GM18507 (cell line): ENCODE data around the gene ABCC2.
"Not testable (repeated sequence)": the region's sequence is repeated elsewhere in the genome, so short reads cannot be mapped to it uniquely, and the experiment has no call there.

Experiments used
- DNase-seq: peaks from one replicate; pipeline ENCODE4 v3.0.0; 2011; ENCODE audit warnings: low read depth; ENCODE audit not compliant: insufficient read length; ENCODE audit errors: extremely low spot score
- FAIRE-seq: peaks from 2 replicates; lab custom pipeline; 2011; peaks lifted over from hg19 to GRCh38; lab: Jason Lieb, UNC

Gene ABCC2

GRCh38 chr10:99805190-99805589 lies 22.8 kb downstream of the ABCC2 start:
- no peak for DNase-seq
- no peak for FAIRE-seq

DNA sequence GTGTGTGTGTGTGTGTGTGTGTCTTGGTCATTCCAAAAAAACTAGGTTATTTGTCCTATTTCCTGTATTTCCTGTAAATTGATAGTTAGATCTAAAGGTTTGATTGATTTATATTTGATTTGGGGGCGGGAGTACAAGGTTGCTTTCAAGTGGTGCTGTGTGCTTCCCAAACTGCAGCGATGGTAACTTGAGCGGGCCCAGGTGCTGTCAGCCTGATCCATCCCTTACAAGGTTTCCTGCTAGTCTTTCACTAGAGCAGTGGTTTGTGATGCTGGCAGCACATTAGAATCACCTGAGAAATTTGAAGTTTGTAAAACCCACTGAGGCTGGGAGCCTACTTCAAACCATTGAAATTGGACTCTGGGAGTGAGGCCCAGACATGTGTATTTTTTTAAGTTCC lies 23.7 kb downstream of the ABCC2 start:
- DNase-seq = no peak
- no peak for FAIRE-seq

GRCh38 chr10:99807786-99808185 lies 25.3 kb downstream of the ABCC2 start:
- no peak for FAIRE-seq
- no peak for DNase-seq

DNA sequence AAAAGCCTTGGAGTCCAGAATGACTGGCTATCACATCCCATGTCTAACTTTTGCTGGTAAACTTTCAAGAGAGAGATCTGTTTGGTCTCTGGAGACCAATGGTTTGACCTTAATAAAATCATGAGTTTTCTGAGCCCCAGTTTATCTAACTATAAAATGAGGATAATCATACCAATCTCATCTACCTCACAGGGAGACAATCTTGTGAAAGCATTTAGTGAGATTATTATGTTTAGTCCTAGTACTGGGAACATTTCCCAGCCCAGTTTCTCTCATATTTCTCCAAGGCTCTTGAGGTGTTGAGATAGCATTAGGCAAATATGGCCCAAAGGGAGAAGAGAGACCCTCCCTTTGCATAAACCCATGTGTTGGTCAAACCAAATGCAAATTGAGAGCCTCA lies 25.8 kb downstream of the ABCC2 start:
- FAIRE-seq = no peak
- DNase-seq = no peak

DNA sequence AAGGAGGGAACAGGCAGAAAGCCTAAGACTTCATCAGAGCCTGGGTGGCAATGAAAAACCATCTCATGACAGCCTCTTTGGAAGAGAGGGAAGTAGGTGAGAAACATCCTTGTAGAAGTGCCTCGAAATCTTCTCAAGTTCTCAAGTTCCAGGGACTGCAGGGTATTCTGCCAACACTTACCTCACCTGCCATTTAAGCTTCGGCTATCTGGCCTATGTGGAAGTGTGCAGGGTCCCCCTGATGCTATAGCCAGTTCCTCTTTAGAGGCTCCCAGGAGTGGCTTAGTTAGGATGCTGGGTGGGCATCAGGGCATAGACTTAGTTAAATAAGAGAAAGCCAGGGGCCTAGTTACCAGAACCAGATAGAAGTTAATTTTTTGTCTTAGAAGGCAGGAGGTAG lies 27.0 kb downstream of the ABCC2 start:
- FAIRE-seq = no peak
- DNase-seq = no peak

DNA sequence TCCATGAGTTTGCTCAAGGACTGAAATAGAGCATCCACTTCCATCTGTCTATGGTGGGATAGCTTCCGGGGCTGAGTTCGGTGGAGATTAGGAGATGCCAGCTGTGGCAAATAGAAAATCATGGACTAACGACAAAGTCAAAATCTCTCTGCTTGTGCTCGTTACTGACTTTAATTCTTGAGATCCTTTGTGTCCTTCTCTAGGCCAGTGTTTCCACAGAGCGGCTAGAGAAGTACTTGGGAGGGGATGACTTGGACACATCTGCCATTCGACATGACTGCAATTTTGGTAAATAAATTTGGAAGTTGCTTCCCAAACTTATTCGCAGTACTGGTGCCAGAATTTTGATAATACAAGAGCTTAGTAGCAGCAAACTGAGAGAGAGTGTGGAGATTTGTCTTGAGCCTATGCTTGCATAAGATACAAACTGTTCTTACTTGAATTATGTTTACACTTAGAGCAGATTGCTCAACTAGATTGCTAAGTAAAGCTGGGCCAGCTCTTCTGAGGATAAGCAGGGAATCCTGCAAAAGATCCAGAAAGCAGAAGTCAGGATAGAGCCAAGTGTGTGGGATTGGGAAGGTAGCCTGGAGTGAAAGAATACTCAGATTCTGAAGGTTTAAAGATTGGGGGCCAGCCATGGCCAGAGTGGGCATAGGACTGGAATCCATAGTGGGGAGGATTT lies 27.6 kb downstream of the ABCC2 start:
- FAIRE-seq (no peak), DNase-seq (no peak)

DNA sequence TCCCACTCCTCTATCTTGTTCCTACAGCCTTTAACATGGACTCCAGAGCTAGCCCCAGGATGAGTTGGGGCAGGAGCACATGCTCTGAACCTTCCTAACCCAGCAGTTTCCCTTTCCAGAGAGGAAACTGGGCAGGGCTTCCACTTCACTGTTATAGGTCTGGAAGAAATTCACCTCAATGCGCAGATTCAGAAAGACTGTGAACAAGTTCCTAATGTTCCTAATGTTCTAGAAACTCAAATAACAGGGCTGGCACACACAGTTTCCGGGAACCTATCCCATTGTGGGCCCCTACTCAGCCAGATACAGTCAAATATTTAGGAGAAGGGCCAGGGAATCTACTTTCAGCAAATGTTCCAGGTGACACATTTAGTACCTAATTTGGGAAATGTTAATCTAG lies 29.7 kb downstream of the ABCC2 start:
- DNase-seq (no peak), FAIRE-seq (no peak)

DNA sequence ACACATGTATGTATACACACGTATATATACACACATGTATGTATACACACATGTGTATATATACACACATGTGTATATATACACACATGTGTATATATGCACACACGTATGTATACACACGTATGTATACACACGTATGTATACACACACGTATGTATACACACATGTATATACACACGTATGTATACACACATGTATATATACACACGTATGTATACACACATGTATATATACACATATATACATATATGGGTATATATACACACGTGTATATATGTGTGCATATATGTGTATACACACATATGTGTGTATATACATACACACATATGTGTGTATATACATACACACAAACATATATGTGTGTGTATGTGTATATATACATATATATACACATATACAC lies 31.7 kb downstream of the ABCC2 start:
- FAIRE-seq (no peak), DNase-seq (no peak)

DNA sequence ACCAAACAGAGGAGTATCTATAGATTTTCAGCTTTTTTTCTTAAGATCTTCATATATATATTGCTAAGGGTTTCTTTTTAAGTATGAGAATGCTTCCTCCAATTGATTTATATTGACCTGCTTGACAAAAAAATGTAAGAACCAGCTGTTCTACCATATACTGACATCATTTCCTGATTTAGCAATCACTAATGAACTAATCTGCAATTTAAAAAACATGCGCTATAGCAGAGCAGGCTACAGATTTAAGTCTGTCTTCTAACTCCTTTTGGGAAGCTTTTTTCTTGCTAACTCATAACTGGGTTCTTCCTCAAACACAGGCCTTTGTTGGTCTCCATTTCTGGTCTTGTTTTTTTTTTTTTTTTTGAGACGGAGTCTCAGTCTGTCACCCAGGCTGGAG lies 33.2 kb downstream of the ABCC2 start:
- FAIRE-seq = no peak
- no peak for DNase-seq

GRCh38 chr10:99827936-99828335 lies 45.5 kb downstream of the ABCC2 start:
- no peak for DNase-seq
- FAIRE-seq = no peak

GRCh38 chr10:99828464-99828863 lies 46.0 kb downstream of the ABCC2 start:
- no peak for FAIRE-seq
- no peak for DNase-seq

GRCh38 chr10:99832439-99832838 lies 50.0 kb downstream of the ABCC2 start:
- DNase-seq = no peak
- no peak for FAIRE-seq

- FAIRE-seq = no peak
- no peak for DNase-seq
Measured at GRCh38 chr10:99834410-99834809, 52.0 kb downstream of the ABCC2 start.

GRCh38 chr10:99835947-99836346 lies 53.5 kb downstream of the ABCC2 start:
- DNase-seq = no peak
- FAIRE-seq = no peak

- no peak for FAIRE-seq
- no peak for DNase-seq
Measured at GRCh38 chr10:99836711-99837110, 54.3 kb downstream of the ABCC2 start.

DNA sequence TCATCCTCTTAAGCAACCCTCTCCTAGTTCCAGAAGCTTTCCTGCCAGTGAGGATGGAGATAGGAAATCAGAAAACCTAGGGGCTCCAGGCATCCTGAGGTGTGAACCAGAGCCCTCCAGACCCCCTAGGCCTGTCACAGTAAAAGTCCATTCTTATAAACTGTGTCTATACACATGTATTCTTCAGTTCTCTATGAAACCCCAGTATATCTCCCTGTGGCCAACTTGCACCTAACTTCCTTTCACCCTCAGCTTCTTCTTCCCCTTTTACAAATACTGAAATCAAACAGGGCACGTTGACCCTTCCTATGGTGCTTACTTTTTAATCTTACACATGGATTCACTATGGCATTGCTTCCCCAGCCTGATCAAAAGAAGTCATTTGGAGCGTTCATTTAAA lies 58.4 kb downstream of the ABCC2 start:
- not testable (repeated sequence) for FAIRE-seq, DNase-seq

- FAIRE-seq (no peak), DNase-seq (no peak)
Measured at GRCh38 chr10:99841746-99842145, 59.3 kb downstream of the ABCC2 start.

DNA sequence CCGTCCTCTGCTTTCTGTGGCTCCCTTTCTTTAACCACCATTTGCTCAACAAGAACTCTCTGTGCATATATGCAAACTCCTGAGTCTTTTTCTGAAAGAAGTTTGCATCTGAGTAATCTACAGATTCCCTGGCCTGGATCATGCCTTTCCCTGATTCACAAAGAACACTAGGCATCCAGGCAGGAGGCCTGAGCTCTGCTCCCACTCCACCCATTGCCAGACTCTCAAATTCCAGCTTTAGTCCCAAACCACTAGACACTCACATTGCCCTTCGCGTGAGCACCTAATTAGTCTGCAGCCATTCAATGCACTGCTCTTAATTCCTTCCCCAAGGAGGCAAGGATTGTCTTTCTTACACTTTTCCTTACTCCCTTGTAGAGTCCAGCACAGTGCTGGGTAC lies 60.9 kb downstream of the ABCC2 start:
- no peak for FAIRE-seq
- DNase-seq = no peak

DNA sequence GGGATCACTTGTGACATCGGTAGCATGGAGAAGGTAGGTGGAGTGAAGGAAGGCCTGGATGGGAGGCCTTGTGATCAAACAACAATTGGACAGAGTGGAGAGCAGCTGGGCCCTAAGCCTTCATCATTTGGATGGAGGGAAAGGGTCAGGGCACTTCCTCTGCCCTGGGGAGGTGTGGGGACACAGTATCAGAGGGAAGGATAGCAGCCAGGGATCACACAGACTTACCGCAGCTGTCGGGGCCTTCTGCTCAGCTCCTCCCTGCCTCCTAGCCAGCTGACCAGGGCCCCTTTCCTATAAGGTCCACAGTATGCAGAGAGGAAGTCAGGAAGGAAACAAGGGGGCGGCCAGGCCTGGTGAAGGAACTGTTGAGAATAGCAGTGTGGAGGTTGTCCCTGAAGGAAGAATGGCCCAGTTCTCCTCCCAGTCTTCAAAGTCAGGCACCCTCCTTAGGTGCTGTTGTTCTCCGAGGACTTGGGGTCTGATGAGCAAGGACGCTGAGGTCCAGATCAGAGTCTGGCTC lies 62.1 kb downstream of the ABCC2 start:
- FAIRE-seq = no peak
- no peak for DNase-seq

- DNase-seq (peak; percentile 17), FAIRE-seq (peak; percentile 90)
Measured at GRCh38 chr10:99845837-99846382, 63.5 kb downstream of the ABCC2 start.

GRCh38 chr10:99849057-99849456 lies 66.6 kb downstream of the ABCC2 start:
- FAIRE-seq (no peak), DNase-seq (no peak)
